HepG2 (cell line): ENCODE measurements around the gene MYH9. TPM values are rescaled to one million over a fixed set of nuclear protein-coding genes. Genes with fewer than 3 reads are reported as not detected.

Experiments used
- IKZF5 ChIP-seq: IDR thresholded peaks from 2 replicates; pipeline ENCODE4 v1.6.1; 2018; ENCODE audit warnings: missing genetic modification reagents, mild to moderate bottlenecking, missing compliant biosample characterization
- MBNL3 ChIP-seq: fragments of 250-450 bp; sonication (Bioruptor Pico); conservative IDR thresholded peaks from 2 replicates; pipeline ENCODE4 v1.8.0; 2022; ENCODE audit warnings: mild to moderate bottlenecking, inconsistent platforms
- MYC ChIP-seq: sonication (generic); formaldehyde crosslinking; IDR thresholded peaks from 2 replicates; pipeline ENCODE4 v1.9.0; 2021; ENCODE audit warnings: missing genetic modification reagents, borderline replicate concordance
- RAD51 ChIP-seq: fragments of 450-650 bp; IDR thresholded peaks from 2 replicates; pipeline ENCODE4 v1.6.1; 2016; ENCODE audit warnings: borderline replicate concordance
- RXRB ChIP-seq: IDR thresholded peaks from 2 replicates; pipeline ENCODE4 v1.6.1; 2016; ENCODE audit warnings: borderline replicate concordance, missing genetic modification reagents, missing compliant biosample characterization
- SALL1 ChIP-seq: sonication (generic); formaldehyde crosslinking; IDR thresholded peaks from 2 replicates; pipeline ENCODE4 v1.8.0; 2022; ENCODE audit warnings: mild to moderate bottlenecking, missing genetic modification reagents
- SKI ChIP-seq: fragments of 450-650 bp; IDR thresholded peaks from one replicate; pipeline ENCODE4 v1.6.1; 2018; ENCODE audit warnings: mild to moderate bottlenecking; ENCODE audit not compliant: partially characterized antibody
- ZBTB7A ChIP-seq: sonication (generic); formaldehyde crosslinking; IDR thresholded peaks from 2 replicates; pipeline ENCODE4 v1.8.0; 2022; ENCODE audit warnings: mild to moderate bottlenecking, missing genetic modification reagents
- ZNF124 ChIP-seq: sonication (generic); formaldehyde crosslinking; IDR thresholded peaks from 2 replicates; pipeline ENCODE4 v1.4.0; 2020; ENCODE audit warnings: missing genetic modification reagents
- ZNF136 ChIP-seq: sonication (generic); formaldehyde crosslinking; IDR thresholded peaks from 2 replicates; pipeline ENCODE4 v1.8.1; 2022; ENCODE audit warnings: low read depth, mild to moderate bottlenecking, moderate library complexity, missing genetic modification reagents
- ZNF577 ChIP-seq: sonication (generic); formaldehyde crosslinking; IDR thresholded peaks from 2 replicates; pipeline ENCODE4 v1.4.0; 2020; ENCODE audit warnings: mild to moderate bottlenecking, low read depth, missing genetic modification reagents, borderline replicate concordance
- polyA plus RNA-seq, 8 experiments: library from polyadenylated mRNA; depleted of rRNA in 3 of 8; stranded (reverse) in 7 of 8; unstranded in 1 of 8; fragments of >200 nt; fragmentation: Illumina TruSeq in 4 of 8; extraction: Trizol in 4 of 8; gene quantifications; 2 replicates each; pipeline versions ENCODE4 v1.2.1 to v1.2.3, GENCODE V29; 2011 to 2016; ENCODE audit warnings: low read depth in 4 of 8, missing spikeins in 1 of 8, mixed read lengths in 1 of 8; ENCODE audit not compliant: insufficient read depth in 1 of 8
- total RNA-seq, 5 experiments: library from RNA; depleted of rRNA; stranded (reverse); fragments of >200 nt; fragmentation: Illumina TruSeq; extraction: Trizol; gene quantifications; 2 replicates each; pipeline ENCODE4 v1.2.3, GENCODE V29; 2016; ENCODE audit warnings: low read depth in 1 of 5
- TF ChIP-seq, protein P1 (sequence below): sonication (generic); formaldehyde crosslinking; IDR thresholded peaks from 2 replicates; pipeline ENCODE4 v1.9.0; 2021; ENCODE audit warnings: missing genetic modification reagents, borderline replicate concordance

MYH9 gene
- total and polyA plus RNA-seq, 2 of the 13 experiments (the other 11 are each of a cell fraction or from before 2014, with no cell fraction given), result 50.7 to 98.5 TPM

DNA sequence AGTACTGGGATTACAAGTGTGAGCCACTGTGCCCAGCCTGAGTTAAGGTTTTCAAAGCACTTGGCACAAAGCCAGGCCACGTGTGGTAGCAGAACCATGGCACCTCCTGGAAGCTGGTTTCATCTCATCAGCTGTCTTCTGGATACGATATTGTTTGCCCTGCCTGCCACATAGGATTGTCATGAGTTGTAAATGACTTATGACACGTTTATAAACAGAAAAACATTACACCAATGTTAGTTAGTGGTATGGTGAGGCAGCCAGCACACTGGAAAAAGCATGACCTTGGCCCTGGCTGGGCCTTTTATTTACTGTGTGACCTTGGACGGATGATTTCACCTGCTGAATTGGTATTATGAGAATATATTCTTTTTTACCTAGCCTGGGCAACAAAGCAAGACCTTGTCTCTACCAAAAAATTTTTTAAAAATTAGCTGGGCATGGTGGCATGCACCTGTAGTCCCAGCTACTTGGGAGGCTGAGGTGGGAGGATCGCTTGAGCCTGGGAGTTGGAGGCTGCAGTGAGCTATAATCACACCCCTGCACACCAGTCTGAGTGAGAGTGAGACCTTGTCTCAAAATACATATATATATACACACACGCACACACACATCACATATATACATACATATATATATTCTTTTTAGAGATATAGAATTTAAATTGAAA, 24.0 kb upstream of the MYH9 start (continued):
- no peak for TF ChIP-seq ZNF124 (CRISPR knock-in tag)
- peak; percentile 78; the same call in 1 of the 2 replicates for TF ChIP-seq MYC (CRISPR knock-in tag)
- TF ChIP-seq ZBTB7A (CRISPR knock-in tag), result peak; percentile 22; the same call in 1 of the 2 replicates
- peak; percentile 61; the same call in 1 of the 2 replicates for TF ChIP-seq IKZF5 (CRISPR knock-in tag)
- peak; percentile 87 for TF ChIP-seq SKI
- TF ChIP-seq ZNF136, result 0 out of 2 replicates have a peak, but pooled peaks have one; percentile 38
- no peak for TF ChIP-seq RAD51
- TF ChIP-seq ZNF577, result no peak
- TF ChIP-seq RXRB (CRISPR knock-in tag), result peak; percentile 82
- TF ChIP-seq SALL1 (CRISPR knock-in tag), result peak; percentile 71
- no peak for TF ChIP-seq MBNL3
- TF ChIP-seq, protein P1, sequence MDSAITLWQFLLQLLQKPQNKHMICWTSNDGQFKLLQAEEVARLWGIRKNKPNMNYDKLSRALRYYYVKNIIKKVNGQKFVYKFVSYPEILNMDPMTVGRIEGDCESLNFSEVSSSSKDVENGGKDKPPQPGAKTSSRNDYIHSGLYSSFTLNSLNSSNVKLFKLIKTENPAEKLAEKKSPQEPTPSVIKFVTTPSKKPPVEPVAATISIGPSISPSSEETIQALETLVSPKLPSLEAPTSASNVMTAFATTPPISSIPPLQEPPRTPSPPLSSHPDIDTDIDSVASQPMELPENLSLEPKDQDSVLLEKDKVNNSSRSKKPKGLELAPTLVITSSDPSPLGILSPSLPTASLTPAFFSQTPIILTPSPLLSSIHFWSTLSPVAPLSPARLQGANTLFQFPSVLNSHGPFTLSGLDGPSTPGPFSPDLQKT (CRISPR knock-in tag), result no peak
- TF ChIP-seq, all 625 proteins: peak for 102
